ENCODE data around the gene RNF5. TPM values are rescaled to one million over a fixed set of nuclear protein-coding genes. Genes with fewer than 3 reads are reported as not detected.
A peak's percentile ranks its signal among the peaks of the same experiment; 100 is the strongest.

RNF5 gene
- total and polyA plus RNA-seq, 2 of the 4 experiments (the other 2 are of a cell fraction) = 18.8 to 41.4 TPM

DNA sequence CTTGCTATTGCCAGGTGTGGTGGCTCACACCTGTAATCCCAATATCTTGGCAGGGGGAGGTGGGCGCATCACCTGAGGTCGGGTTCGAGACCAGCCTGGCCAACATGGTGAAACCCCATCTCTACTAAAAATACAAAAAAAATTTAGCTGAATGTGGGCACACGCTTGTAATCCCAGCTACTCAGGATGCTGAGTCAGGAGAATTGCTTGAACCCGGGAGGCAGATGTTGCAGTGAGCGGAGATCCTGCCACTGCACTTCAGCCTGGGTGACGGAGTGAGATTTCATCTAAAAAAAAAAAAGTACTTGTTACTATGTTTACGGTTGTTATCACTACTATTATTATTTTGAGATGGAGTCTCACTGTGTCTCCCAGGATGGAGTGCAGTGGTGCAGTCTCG lies 21.3 kb upstream of the RNF5 start:
- H3K4ac ChIP-seq (ENCODE audit: low read depth, low read length) = no peak overlapping the region
- no peak overlapping the region for H2AFZ ChIP-seq (replicated peaks; ENCODE audit: low read length, poor library complexity)
- H3K36me3 ChIP-seq (ENCODE audit: control insufficient read depth, insufficient read depth, low read length) = peaks cover 16% of the 10 kb centered on the region
- H3K9ac ChIP-seq (ENCODE audit: low read depth, low read length) = no peak overlapping the region
- no peak overlapping the region for H4K8ac ChIP-seq (ENCODE audit: low read depth in 2 of 2, low read length in 2 of 2)
- no peak overlapping the region for H4K5ac ChIP-seq (ENCODE audit: low read depth, low read length)
- peaks cover 21% of the 10 kb centered on the region for H3K4me1 ChIP-seq (ENCODE audit: control insufficient read depth, insufficient read depth, low read length)
- H3K14ac ChIP-seq (replicated peaks; ENCODE audit: low read depth, low read length) = no peak overlapping the region
- H3K27me3 ChIP-seq (ENCODE audit: control insufficient read depth, insufficient read depth, low read length) = no peaks in the 10 kb centered on the region
- H3K23ac ChIP-seq (ENCODE audit: low read depth, low read length) = no peak overlapping the region
- H2BK5ac ChIP-seq (ENCODE audit: low read depth, low read length, poor library complexity, severe bottlenecking) = no peak overlapping the region
- no peak overlapping the region for H2BK120ac ChIP-seq (ENCODE audit: low read depth, low read length)
- dilution Hi-C loops (cut with HindIII; ENCODE audit: low sequenced_read_pairs, unreplicated experiment) = no loop called here
- H3K56ac ChIP-seq (ENCODE audit: extremely low read depth, insufficient read depth, low read length) = no peak overlapping the region
- peaks cover 6 to 34% of the 10 kb centered on the region in 2 experiments for H3K79me1 ChIP-seq (ENCODE audit: low read depth in 1 of 2, low read length in 2 of 2)
- no peak overlapping the region for H2BK20ac ChIP-seq (ENCODE audit: low read depth, low read length)
- H2AK9ac ChIP-seq (replicated peaks; ENCODE audit: low read depth, low read length, poor library complexity) = no peak overlapping the region
- no peak overlapping the region for H3K27ac ChIP-seq (ENCODE audit: insufficient read depth, low read length)
- no peaks in the 10 kb centered on the region for H3K9me3 ChIP-seq (ENCODE audit: control insufficient read depth, insufficient read depth, low read length)
- H3K4me3 ChIP-seq (ENCODE audit: insufficient read depth, low read depth, low read length) = no peak overlapping the region
- H2AK5ac ChIP-seq (ENCODE audit: low read depth, low read length) = no peak overlapping the region
- H3K9me1 ChIP-seq (ENCODE audit: insufficient read depth, low read length) = no peaks in the 10 kb centered on the region
- in situ Hi-C loops (cut with MboI; ENCODE audit: low sequenced_read_pairs) = loop anchor here (5.0 kb wide), 1 partner anchor 40 kb away; no protein-coding TSS in a partner anchor
- no TSS peak for BruUV-seq (replicated peaks)
- no peak overlapping the region for H3K18ac ChIP-seq (ENCODE audit: low read depth, low read length)
- no peak for ATAC-seq (ENCODE audit: low read depth)
- POLR2A ChIA-PET (ENCODE audit: unreplicated experiment) = interaction anchor here (0.7 kb wide), 1 partner anchor 29 kb away, joined by 3 read pairs; the partner anchor contains the start of gene ATF6B
- no peak overlapping the region for H4K91ac ChIP-seq (ENCODE audit: insufficient read depth, low read depth, low read length)
- TF ChIP-seq NFE2L2 (IDR thresholded peaks at IDR 0.05; ENCODE audit: low read depth, low read length) (no peak), MAFK (IDR thresholded peaks at IDR 0.05; ENCODE audit: low read depth, low read length) (peak; percentile 69)
- no CpG with 5 or more reads among the region's 9 CpGs for WGBS, 2 experiments (ENCODE audit: extremely low coverage in 2 of 2, insufficient read length in 1 of 2)
- no peak overlapping the region for H2BK15ac ChIP-seq (ENCODE audit: low read depth, low read length)
- H4K20me1 ChIP-seq (ENCODE audit: insufficient read depth, low read length) = no peaks in the 10 kb centered on the region
- no peak for DNase-seq
- intact Hi-C loops (cut with micrococcal nuclease) = loop anchor here (10.0 kb wide), 1 partner anchor 112 kb away; no protein-coding TSS in a partner anchor
- CTCF ChIA-PET = no interaction called here
- no peak overlapping the region for H3K4me2 ChIP-seq (ENCODE audit: low read depth, low read length)

Measured in IMR-90 (cell line).